ENCODE results near the gene RNF212. TPM values are rescaled to one million over a fixed set of nuclear protein-coding genes. Genes with fewer than 3 reads are reported as not detected.

Gene RNF212
- total and polyA plus RNA-seq, 12 donors, result 0.21 to 2.1 (median 0.31) TPM; not detected in 4

GRCh38 chr4:1151541-1151940 is 38.2 kb upstream of the RNF212 start:
- peaks cover 0 to 15% (median 8%) of the 10 kb centered on the region in 9 donors for H3K4me1 ChIP-seq
- intact Hi-C loops (cut with DNase I), result no loop called here
- no peak overlapping the region for H3K27ac ChIP-seq
- H3K36me3 ChIP-seq, result no peaks in the 10 kb centered on the region
- DNase-seq, result no peak
- no peaks in the 10 kb centered on the region for H3K9me3 ChIP-seq
- TF ChIP-seq CTCF (IDR thresholded peaks at IDR 0.05), result no peak
- WGBS, 2 donors, result 88 to 97% methylated on average over 6 of the region's 6 CpGs
- no peak overlapping the region for H3K4me3 ChIP-seq
- no peak for ATAC-seq
- H3K27me3 ChIP-seq, result peaks cover 0 to 25% (median 10%) of the 10 kb centered on the region in 7 donors

GRCh38 chr4:1150875-1151274 is 37.5 kb upstream of the RNF212 start:
- Histone ChIP-seq H3K36me3 (no peaks in the 10 kb centered on the region), H3K4me3 (no peak overlapping the region), H3K27me3 (peaks cover 0 to 25% (median 10%) of the 10 kb centered on the region in 7 donors), H3K4me1 (peaks cover 0 to 15% (median 8%) of the 10 kb centered on the region in 9 donors), H3K27ac (no peak overlapping the region), H3K9me3 (no peaks in the 10 kb centered on the region)
- no peak for TF ChIP-seq CTCF (IDR thresholded peaks at IDR 0.05)
- WGBS, 2 donors, result 74 to 96% methylated on average over 3 of the region's 3 CpGs
- intact Hi-C loops (cut with DNase I), result no loop called here
- DNase-seq (no peak), ATAC-seq (peak in 1 of 8 donors; percentile 33)

GRCh38 chr4:1139860-1140259 is 26.5 kb upstream of the RNF212 start:
- DNase-seq, result no peak
- intact Hi-C loops (cut with DNase I), result loop anchor here in 2 of 10 donors (10.0 kb wide), 2 partner anchors 215 to 495 kb away; no protein-coding TSS in a partner anchor
- WGBS, 2 donors, result 82 to 96% methylated on average over 1 of the region's 1 CpG

GRCh38 chr4:1137850-1138249 is 24.5 kb upstream of the RNF212 start:
- Histone ChIP-seq H3K4me3 (peak overlapping the region in 3 of 10 donors; percentile 15 to 35 (median 22)), H3K27me3 (peaks cover 0 to 33% (median 8%) of the 10 kb centered on the region in 7 donors), H3K27ac (peak overlapping the region in 1 of 10 donors; percentile 78), H3K36me3 (no peaks in the 10 kb centered on the region), H3K9me3 (no peaks in the 10 kb centered on the region), H3K4me1 (peaks cover 0 to 17% (median 0%) of the 10 kb centered on the region in 9 donors)
- 84 to 87% methylated on average over 2 of the region's 2 CpGs for WGBS, 2 donors
- DNase-seq (no peak), ATAC-seq (no peak)
- no peak for TF ChIP-seq CTCF (IDR thresholded peaks at IDR 0.05)
- intact Hi-C loops (cut with DNase I), result loop anchor here in 2 of 10 donors (10.0 kb wide), 2 partner anchors 217 to 497 kb away; no protein-coding TSS in a partner anchor

More at GRCh38 chr4:1139860-1140259, 26.5 kb upstream of the RNF212 start:
- Histone ChIP-seq H3K9me3 (no peaks in the 10 kb centered on the region), H3K27ac (no peak overlapping the region), H3K4me3 (no peak overlapping the region), H3K4me1 (peaks cover 0 to 17% (median 0%) of the 10 kb centered on the region in 9 donors), H3K27me3 (peaks cover 0 to 42% (median 10%) of the 10 kb centered on the region in 7 donors), H3K36me3 (no peaks in the 10 kb centered on the region)
- no peak for ATAC-seq
- TF ChIP-seq CTCF (IDR thresholded peaks at IDR 0.05), result no peak
